NCI-H2081 treated with DMSO at 0.1 percent for 48 hours (cell line): ENCODE results near the gene FAM20A.

ENCODE experiments used
- DNase-seq: peaks from one replicate; lab custom pipeline; 2025; lab: John Stamatoyannopoulos, UW

The FAM20A gene

GRCh38 chr17:68610554-68610953 lies 9.4 kb upstream of the FAM20A start:
- no peak for DNase-seq

- DNase-seq: no peak
Measured at GRCh38 chr17:68608515-68609130, 7.5 kb upstream of the FAM20A start.

DNA sequence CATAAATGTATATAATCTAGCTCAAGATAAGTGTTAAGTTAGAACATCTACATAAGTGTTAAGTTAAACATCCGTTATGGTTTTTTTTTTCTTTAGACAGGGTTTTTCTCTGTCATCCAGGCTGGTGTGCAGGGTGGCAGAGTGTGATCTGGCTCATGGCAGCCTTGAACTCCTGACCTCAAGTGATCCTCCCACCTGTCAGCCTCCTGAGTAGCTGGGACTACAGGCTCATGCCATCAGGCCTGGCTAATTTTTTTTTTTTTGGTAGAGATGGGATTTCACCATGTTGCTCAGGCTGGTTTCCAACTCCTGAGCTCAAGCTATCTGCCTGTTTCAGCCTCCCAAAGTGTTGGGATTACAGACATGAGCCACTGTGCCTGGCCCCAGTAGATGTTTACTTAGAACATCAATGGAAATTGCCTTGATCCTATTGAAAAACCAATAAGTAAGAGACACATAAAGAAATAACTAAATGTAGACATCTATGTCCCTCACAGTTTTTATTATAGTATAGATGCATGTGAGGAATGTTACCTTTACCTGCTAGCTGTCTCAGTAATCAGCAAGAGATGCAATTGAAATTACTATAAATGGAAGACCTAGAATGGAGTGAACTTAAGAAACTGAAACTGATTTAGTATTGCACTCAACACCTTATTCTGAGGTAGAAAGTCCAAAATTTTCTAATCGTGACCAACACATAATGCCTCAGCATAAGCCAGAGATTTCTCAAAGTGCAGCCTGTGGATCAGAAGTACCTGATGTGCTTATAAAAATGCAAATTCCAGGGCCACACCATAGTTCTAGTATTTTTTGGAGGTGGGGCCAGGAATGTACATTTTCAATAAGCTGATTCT lies 5.5 kb upstream of the FAM20A start:
- no peak for DNase-seq

DNA sequence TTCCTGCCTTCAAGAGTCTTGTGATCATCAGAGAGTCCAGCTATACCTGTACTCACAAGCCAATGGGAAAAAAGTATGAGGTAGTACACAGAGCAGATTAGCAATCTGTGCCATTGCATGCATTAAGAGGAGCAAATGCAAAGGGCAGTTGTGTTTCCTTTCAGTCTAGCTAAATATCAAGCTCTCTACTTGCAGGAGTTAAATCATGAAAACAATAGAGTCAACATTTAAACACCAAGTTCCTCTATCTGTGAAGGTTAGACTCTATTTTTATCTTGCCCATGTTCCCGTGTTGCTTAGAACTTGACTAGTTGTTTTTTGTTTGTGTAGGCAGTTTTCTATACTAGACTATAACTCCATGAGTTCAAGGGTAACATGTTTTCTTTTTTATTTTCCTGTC lies 4.7 kb upstream of the FAM20A start:
- no peak for DNase-seq

- DNase-seq: no peak
Measured at GRCh38 chr17:68603656-68604055, 2.5 kb upstream of the FAM20A start.

- DNase-seq: no peak
Measured at GRCh38 chr17:68603027-68603426, 1.9 kb upstream of the FAM20A start.

DNA sequence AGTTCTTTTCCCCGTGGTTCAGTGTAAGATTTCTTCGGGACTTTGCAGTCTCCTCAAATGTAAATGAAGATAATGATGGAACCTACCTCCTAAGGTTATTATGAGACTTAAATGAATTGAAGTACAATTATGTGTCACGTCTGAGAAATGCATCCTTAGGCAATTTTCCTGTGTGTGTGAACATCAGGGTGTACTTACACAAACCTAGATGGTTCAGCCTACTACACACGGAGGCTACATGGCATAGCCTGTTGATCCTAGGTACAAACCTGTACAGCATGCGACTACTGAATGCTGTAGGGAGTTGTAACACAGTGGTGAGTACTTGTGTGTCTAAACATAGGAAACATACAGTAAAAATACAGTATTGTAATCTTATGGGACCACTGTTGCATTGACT lies 1.1 kb upstream of the FAM20A start:
- no peak for DNase-seq

GRCh38 chr17:68601565-68602288 lies 560 bp upstream of the FAM20A start:
- no peak for DNase-seq

DNA sequence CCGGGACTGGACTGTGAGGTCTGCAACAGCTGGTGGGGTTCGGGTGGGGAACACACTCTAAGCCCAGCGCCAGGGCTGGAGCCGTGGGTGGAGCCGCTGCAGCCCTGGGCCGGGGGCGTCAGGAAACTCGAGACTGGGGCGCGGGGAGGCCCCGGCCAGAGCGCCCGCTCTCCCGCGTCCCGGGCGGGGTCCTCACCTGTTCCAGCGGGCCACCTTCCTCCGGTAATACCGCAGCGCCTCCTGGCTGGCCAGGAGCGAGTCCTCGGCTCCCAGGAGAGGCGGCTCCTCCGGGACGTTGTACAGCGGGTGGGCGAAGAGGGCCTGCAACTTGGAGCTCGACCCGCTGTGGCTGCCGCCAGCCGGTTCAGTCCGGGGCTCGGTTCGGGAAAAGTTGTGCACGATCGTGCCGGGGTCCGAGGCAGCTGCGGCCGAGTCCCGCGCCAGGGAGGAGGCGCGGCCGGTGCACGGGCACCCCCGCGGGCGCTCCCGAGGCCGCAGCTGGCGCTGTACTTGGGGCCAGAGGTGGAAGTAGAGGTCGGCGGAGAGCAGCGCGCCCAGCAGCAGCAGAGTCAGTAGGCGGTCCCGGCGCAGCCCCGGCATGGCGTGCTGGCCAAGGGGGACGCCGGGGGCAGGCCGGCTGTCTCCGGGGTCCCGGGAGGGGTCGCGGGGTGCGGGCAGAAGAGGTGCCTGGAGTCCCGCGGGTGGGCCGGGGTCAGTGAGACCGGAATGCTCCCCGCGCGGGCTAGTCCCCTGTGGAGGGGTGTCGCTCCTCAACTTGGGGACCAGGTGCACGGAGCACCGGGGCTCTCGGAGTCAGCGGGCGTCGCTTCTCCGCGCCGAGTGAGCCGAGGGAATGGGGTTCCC lies 868 bp downstream of the FAM20A start:
- no peak for DNase-seq

- DNase-seq: no peak
Measured at GRCh38 chr17:68599552-68600066, 1.6 kb downstream of the FAM20A start.

- DNase-seq: no peak
Measured at GRCh38 chr17:68599091-68599490, 2.1 kb downstream of the FAM20A start.

DNA sequence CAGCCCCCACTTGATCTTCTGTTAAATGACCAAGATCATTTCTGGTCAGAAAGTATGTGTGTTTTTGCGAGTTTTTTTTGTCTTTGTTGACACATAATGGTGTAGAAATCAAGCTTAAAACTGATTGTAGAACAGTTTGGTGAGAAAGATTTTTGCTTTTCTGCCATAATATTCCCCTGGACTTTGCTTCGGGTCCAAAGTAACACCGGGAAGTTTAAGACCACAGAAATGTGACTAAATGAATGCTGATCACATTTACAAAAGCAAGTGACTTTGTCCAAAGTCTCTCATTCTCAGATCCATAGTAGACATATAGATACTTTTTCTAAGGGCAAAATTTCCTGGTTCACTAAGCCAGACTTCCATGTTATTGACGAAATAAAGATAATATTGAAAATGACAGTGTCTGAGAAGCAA lies 2.6 kb downstream of the FAM20A start:
- DNase-seq: no peak

- no peak for DNase-seq
Measured at GRCh38 chr17:68598074-68598473, 3.1 kb downstream of the FAM20A start.

DNA sequence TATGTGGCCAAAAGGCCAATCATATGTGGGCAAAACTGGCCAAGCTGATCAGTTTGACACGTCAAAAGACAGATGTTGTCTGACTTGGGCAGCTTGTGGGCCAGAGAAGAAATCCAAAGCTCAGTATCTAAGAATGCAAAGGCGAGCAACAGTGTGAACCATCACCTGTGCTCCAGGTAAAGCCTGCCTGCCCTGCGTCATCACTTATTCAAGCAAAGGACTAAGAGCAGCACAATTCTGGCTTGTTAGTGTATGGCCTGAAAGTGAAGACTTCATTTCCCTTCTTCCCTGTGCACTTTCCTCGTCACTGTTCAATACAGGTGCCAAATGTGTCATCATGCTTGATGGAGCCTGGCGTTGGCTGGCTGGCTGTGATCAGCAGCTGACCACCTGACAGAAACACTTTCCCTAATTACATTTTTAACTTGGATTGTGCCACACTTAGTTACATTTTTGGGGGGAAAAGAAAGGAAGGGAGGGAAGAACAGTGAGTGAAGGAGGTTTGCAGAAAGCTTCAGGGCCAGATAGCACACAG lies 4.7 kb downstream of the FAM20A start:
- DNase-seq: no peak

DNA sequence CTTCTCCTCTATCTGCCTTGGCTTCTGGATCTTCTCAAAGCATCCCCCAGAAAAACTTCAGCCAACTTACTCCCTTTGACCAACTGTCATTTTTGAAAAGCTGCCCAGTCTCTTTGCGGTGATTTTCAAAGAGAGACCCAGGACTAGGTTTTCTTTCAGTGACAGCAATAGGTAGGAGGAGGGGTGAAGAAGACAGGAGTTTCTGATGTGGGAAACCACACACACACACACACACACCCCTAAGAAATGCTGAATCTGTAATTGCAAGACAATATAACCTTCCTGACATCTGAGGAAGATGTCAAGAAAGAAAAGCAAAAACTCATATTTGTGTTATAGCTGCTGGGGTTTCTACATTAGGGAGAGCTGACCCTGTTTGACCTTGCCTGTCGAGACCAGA lies 5.2 kb downstream of the FAM20A start:
- no peak for DNase-seq

DNA sequence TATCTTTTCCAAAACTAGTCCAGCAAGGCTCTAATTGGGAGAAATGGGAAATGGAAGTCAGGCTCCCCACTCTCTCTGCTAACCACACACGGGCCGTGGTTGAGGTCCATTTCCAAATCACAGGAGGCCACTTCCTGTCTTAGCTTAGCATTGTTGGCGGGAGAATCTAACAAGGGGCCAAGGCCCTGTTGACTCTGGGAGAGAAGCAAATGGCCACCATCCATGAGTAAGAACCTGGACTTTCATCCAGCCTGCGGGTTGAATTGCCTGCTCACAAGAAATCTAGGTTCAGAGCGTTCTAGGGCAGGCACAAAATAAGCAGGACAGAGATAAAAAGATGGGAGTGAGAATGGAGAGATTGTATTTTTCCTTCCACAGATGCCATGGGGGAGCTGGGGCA lies 5.7 kb downstream of the FAM20A start:
- DNase-seq: no peak

DNA sequence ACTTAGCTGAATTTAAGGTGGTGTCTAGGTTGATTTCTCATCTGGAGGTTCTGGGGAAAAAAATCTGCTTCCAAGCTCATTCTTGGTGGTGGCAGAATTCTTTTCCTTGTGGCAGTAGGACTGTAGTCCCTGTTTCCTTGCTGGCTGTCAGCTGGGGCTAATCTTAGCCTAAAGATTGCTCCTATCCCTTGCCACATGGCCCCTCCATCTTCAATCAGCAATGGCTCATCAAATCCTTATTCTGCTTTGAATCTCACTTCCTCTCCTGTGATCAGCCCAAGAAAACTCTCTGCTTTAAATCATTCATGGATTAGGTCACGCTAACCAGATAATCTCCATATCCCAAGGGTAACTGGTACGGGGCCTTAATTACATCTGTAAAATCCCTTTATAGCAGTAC lies 6.6 kb downstream of the FAM20A start:
- DNase-seq: no peak

DNA sequence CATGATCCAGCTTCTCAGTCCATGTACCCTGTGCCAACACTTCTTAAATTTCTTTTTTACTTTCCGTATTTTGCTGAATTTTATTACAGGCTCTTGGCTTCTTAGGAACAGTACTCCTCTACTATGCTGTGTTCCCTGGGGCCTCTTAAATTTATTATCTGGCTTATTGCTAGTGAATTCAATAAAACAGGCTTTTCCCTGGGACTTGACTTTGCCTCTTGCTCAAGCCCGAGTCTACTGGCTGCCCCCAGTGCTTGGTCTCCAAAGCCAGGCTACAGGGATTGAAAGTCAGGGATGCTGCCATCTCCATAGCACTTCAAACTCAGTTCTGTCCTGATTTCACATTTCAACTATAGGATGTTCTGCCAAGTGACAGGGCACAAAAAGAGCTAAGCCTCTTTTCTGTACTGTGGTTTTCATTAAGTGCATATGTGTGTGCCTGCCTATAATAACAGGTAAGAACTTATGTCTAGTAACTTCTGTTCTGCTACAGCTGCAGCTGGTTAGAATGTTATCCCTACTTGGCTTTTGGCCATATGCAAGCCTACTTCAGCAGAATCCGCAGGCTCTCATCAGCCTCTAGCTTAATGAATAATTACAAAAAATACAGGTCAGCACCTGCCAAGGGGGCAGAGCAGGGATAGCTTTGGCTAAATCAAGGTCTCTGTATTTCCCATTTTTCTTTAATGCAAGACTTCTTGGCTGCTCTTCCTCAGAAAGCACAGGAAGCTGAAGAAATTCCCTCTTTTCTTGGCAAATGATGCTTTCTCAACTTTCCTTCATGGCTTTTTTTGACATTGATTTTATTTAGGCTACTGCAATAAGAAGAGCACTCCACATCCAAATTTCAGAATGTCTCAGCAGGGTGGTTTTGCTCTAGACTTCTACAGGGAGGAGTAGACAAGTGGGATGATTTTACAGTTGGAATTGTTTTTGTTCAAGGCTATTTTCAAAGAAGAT lies 8.2 kb downstream of the FAM20A start:
- no peak for DNase-seq

DNA sequence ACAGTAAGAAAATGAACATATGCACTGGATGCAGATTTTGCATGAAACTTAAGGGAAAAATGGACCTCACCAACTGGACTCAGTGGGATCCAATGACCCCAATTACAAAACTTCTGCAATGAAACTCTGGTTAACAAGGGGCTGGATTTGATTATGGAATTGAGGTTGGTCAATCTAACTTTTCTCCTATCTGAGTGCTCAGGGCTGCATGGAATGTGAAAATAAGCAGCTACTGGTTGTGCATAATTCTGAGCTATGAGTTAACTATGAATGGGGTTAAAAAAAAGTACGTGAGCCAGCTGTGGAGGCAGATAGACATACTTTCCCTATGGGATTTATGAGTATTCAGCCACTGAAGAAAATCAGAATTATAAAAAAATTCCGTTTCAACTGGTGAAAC lies 9.2 kb downstream of the FAM20A start:
- DNase-seq: no peak

GRCh38 chr17:68591583-68591982 lies 9.6 kb downstream of the FAM20A start:
- DNase-seq: no peak
